GM12875 (cell line): ENCODE data around the gene HPD.
"Not testable (repeated sequence)": the region's sequence is repeated elsewhere in the genome, so short reads cannot be mapped to it uniquely, and the experiment has no call there.

Experiments used
- H3K4me3 ChIP-seq: one replicate; pipeline ENCODE4 v1.5.1; 2011; ENCODE audit warnings: low read depth, low read length, control low read depth
- CTCF ChIP-seq: IDR thresholded peaks from 2 replicates; pipeline ENCODE4 v1.5.1; 2011; ENCODE audit warnings: low read depth, mild to moderate bottlenecking, control low read depth, inconsistent platforms, low read length, moderate library complexity, borderline replicate concordance; ENCODE audit not compliant: insufficient read depth

HPD gene

DNA sequence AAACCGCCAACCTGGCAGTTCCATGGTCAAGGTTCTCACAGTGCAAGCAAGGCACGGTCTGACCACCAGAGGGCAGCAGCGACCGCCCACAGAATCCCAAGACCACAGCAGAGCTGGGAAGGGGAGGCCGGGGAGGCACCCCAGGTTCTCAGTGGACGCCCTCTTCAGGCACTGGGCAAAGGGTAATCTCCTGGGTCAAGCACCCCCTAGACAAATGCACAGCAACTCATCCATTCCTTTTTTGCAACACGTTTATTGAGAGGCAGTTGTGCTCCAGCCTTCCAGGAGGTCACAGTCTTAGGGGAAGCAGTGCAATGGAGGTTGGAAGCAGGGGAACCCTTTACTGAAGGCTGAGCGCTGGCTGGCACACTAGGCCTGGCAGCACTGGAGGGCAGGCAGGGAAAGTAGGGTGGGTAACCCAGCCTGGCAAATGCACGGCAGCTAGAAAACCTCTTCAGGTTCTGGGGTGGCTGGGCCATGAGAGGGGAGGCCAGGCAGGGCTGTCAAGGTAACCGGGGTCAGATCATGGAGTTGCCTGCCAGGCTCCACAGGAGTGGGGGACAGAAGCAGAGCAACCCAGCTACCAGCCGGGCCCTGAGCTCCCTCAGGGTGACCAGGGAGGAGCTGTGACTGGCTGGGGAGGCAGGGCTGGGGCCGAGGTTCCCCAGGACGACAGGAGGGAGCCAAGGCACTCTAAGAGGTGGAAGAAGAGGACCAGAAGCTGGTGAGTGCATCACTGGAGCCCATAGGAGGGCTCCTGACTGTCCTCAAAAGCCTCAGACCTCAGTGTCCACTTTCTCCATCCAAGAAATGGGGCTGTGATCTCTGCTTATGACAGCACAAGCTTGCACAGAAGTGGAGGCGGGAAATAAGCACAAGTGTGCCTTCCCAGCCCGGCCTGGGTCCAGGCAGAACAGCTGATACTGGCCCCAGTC, 63.4 kb downstream of the HPD start:
- H3K4me3 ChIP-seq = no peak overlapping the region
- TF ChIP-seq CTCF = peak; percentile 98

- H3K4me3 ChIP-seq = peak overlapping the region; percentile 17
- no peak for TF ChIP-seq CTCF
Observed at GRCh38 chr12:121794534-121795033, 64.1 kb downstream of the HPD start.

DNA sequence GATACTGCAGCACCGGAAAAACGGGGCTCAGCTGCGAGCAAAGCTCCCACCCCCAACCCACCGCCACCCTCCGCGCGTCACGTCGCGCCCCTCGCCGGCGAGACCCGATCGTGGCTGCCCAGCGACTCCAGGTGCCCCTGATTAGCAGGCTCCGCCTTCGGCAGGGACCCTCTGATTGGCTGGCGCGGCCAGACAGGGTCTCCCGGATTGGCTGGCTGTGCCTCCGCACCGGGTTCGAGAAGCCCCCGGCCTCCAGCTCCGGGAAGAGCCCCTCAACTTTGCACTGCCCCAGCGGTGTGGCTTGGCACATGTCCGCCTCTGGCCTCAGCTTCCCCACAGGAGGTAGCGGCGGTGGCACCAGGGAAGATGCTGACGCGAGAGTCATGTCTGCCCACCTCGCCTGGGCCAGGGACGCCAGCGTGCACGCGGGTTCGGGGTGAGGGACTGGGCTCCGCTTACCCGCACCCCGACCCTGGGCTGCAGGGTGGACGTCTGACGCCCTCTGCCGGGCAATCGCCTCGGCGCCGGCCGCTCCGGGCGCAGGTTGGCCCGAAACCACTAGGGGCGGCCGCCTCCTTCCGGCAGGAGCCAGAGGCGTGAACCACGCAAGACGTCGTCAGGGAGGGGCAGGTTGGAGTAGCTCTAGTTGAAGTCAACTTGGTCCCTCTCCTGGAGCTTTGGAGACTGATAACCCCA, 64.7 kb downstream of the HPD start:
- H3K4me3 ChIP-seq = peak overlapping the region; percentile 95
- peak; percentile 100 for TF ChIP-seq CTCF

DNA sequence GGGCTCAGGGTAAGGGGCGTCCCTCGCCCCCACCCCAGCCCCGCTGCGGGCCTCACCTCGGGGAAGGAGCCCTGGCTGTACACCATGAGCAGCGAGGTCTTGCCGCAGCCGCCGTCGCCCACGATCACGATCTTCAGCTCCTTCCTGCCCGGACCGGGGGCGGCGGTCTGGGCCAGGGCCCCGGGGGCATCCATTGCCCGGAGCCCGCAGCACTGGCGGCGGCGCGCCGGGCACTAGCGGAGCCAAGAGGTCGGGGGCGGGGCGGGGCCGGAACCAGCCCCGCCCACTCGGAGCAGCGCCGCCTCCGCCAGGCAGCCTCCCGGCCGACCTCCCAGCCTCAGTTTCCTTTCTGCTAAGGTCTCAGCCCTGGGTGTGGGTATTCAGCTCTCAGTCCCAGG, 65.2 kb downstream of the HPD start, which contains the start of gene RHOF:
Gene RHOF (minus strand): TSS at position 249 of the 398 bp plus-strand sequence. CDS start 55 bp downstream, at position 194.
- no peak for TF ChIP-seq CTCF
- peak within 1 kb of the TSS; percentile 95 for H3K4me3 ChIP-seq

- peak overlapping the region; percentile 95 for H3K4me3 ChIP-seq
- TF ChIP-seq CTCF = peak; percentile 13; the same call in 1 of the 2 replicates
Observed at GRCh38 chr12:121792607-121793439, 65.8 kb downstream of the HPD start.

- peak; percentile 23; the same call in 1 of the 2 replicates for TF ChIP-seq CTCF
- H3K4me3 ChIP-seq = peak overlapping the region; percentile 95
Observed at GRCh38 chr12:121791671-121792551, 66.7 kb downstream of the HPD start.

DNA sequence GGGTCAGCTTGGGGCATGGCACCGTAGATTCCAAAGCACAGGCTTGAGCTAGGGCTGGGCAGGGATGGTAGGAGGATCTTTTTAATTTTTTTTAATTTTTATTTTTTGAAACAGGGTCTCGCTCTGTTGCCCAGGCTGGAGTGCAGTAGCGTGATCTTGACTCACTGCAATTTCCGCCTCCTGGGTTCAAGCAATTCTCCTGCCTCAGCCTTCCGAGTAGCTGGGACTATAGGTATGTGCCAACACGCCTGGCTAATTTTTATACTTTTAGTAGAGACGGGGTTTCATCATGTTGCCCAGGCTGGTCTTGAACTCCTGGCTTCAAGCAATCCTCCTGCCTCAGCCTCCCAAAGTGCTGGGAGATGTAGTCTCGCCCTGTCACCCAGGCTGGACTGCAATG, 67.9 kb downstream of the HPD start:
- H3K4me3 ChIP-seq = not testable (repeated sequence)
